ENCODE results near the gene LRMDA. TPM values are rescaled to one million over a fixed set of nuclear protein-coding genes. Genes with fewer than 3 reads are reported as not detected.

Gene LRMDA
- total and polyA plus RNA-seq, 10 of the 15 experiments (the other 5 are each of a cell fraction or from before 2014, with no cell fraction given), result 0.07 to 0.54 (median 0.29) TPM; not detected in 4

- TF ChIP-seq, protein P1, sequence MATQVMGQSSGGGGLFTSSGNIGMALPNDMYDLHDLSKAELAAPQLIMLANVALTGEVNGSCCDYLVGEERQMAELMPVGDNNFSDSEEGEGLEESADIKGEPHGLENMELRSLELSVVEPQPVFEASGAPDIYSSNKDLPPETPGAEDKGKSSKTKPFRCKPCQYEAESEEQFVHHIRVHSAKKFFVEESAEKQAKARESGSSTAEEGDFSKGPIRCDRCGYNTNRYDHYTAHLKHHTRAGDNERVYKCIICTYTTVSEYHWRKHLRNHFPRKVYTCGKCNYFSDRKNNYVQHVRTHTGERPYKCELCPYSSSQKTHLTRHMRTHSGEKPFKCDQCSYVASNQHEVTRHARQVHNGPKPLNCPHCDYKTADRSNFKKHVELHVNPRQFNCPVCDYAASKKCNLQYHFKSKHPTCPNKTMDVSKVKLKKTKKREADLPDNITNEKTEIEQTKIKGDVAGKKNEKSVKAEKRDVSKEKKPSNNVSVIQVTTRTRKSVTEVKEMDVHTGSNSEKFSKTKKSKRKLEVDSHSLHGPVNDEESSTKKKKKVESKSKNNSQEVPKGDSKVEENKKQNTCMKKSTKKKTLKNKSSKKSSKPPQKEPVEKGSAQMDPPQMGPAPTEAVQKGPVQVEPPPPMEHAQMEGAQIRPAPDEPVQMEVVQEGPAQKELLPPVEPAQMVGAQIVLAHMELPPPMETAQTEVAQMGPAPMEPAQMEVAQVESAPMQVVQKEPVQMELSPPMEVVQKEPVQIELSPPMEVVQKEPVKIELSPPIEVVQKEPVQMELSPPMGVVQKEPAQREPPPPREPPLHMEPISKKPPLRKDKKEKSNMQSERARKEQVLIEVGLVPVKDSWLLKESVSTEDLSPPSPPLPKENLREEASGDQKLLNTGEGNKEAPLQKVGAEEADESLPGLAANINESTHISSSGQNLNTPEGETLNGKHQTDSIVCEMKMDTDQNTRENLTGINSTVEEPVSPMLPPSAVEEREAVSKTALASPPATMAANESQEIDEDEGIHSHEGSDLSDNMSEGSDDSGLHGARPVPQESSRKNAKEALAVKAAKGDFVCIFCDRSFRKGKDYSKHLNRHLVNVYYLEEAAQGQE (IDR thresholded peaks at IDR 0.05; ENCODE audit: low read depth, low read length), result no peak
- TF ChIP-seq SMARCA5 (IDR thresholded peaks at IDR 0.05), result no peak
- TF ChIP-seq CHD1 (IDR thresholded peaks at IDR 0.05; ENCODE audit: low read depth, low read length), result no peak
- TF ChIP-seq IRF4 (IDR thresholded peaks at IDR 0.05; ENCODE audit: low read depth, low read length), result no peak
- TF ChIP-seq PAX8 (IDR thresholded peaks at IDR 0.05), result no peak
- no peak for TF ChIP-seq SREBF2 (IDR thresholded peaks at IDR 0.05; ENCODE audit: low read length)
- TF ChIP-seq, protein P2, sequence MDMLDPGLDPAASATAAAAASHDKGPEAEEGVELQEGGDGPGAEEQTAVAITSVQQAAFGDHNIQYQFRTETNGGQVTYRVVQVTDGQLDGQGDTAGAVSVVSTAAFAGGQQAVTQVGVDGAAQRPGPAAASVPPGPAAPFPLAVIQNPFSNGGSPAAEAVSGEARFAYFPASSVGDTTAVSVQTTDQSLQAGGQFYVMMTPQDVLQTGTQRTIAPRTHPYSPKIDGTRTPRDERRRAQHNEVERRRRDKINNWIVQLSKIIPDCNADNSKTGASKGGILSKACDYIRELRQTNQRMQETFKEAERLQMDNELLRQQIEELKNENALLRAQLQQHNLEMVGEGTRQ (IDR thresholded peaks at IDR 0.05; ENCODE audit: borderline replicate concordance, low read depth, low read length), result no peak
- TF ChIP-seq NKRF (conservative IDR thresholded peaks at IDR 0.05), result no peak
- no peak for TF ChIP-seq JUND (IDR thresholded peaks at IDR 0.05; ENCODE audit: low read depth, low read length)
- peak; percentile 63 for TF ChIP-seq SKIL (IDR thresholded peaks at IDR 0.05; ENCODE audit: low read depth, poor library complexity, severe bottlenecking)
- TF ChIP-seq PAX5 (IDR thresholded peaks at IDR 0.05; ENCODE audit: borderline replicate concordance, low read depth, low read length), result no peak
- TF ChIP-seq RUNX3 (IDR thresholded peaks at IDR 0.05; ENCODE audit: low read length), result no peak
- TF ChIP-seq TAF1 (IDR thresholded peaks at IDR 0.05; ENCODE audit: borderline replicate concordance, low read depth, low read length), result no peak
- TF ChIP-seq TCF12 (IDR thresholded peaks at IDR 0.05; ENCODE audit: low read depth, low read length), result no peak
- TF ChIP-seq, protein P3, sequence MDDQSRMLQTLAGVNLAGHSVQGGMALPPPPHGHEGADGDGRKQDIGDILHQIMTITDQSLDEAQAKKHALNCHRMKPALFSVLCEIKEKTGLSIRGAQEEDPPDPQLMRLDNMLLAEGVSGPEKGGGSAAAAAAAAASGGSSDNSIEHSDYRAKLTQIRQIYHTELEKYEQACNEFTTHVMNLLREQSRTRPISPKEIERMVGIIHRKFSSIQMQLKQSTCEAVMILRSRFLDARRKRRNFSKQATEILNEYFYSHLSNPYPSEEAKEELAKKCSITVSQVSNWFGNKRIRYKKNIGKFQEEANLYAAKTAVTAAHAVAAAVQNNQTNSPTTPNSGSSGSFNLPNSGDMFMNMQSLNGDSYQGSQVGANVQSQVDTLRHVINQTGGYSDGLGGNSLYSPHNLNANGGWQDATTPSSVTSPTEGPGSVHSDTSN (IDR thresholded peaks at IDR 0.05; ENCODE audit: insufficient replicate concordance, low read depth, low read length), result no peak
- TF ChIP-seq HDAC2 (IDR thresholded peaks at IDR 0.05), result no peak
- TF ChIP-seq NR2F1 (conservative IDR thresholded peaks at IDR 0.05), result peak; percentile 82; the same call in 1 of the 2 replicates
- TF ChIP-seq CBFB (IDR thresholded peaks at IDR 0.05; ENCODE audit: low read depth), result no peak
- no peak for TF ChIP-seq ZNF274 (IDR thresholded peaks at IDR 0.05; ENCODE audit: insufficient read depth, insufficient read length)
- TF ChIP-seq IRF3 (IDR thresholded peaks at IDR 0.05), result no peak
- no peak for TF ChIP-seq ZZZ3 (IDR thresholded peaks at IDR 0.05; ENCODE audit: control insufficient read depth, insufficient read length, low read depth)
- no peak for TF ChIP-seq RELA (IDR thresholded peaks at IDR 0.05; ENCODE audit: borderline replicate concordance, partially characterized antibody)
Measured at GRCh38 chr10:75611993-75612372, 180.6 kb downstream of the LRMDA start (continued).

All from GM12878 (cell line).